K562 (cell line): ENCODE results near the gene PITPNM3. TPM values are rescaled to one million over a fixed set of nuclear protein-coding genes. Genes with fewer than 3 reads are reported as not detected.

ENCODE experiments used
- ATAC-seq: fragments of 200-7000 bp; cut with Tn5 transposase; 3 replicates; pipeline ENCODE4 v1.9.1; 2020; ENCODE audit warnings: moderate library complexity
- BruUV-seq: library from RNA; stranded (reverse); fragments of 400-500 nt; replicated peaks from 2 replicates; lab custom pipeline; 2021; lab: Mats Ljungman, UMichigan
- CTCF ChIA-PET: fragments of 300-600 bp; formaldehyde crosslinking; extraction: SDS; loops from one replicate; lab custom pipeline; 2021; ENCODE audit warnings: low intra/inter-chr PET ratio; lab: Yijun Ruan, JAX
- POLR2A ChIA-PET: fragments of 300-600, 350-650 bp; sonication (Branson Sonifier 250); formaldehyde crosslinking; extraction: SDS; loops from one replicate; lab custom pipeline; 2021; ENCODE audit warnings: antibody characterized with exemption, inconsistent platforms; lab: Yijun Ruan, JAX
- DNase-seq, 4 experiments: peaks; one replicate each; pipeline versions ENCODE4 v3.0.0 to v3.0.0-alpha.2; 2011 to 2018; ENCODE audit warnings: low spot score in 3 of 4, mixed read lengths in 3 of 4; ENCODE audit errors: extremely low read depth in 1 of 4
- FAIRE-seq: peaks from 2 replicates; lab custom pipeline; 2011; peaks lifted over from hg19 to GRCh38; lab: Jason Lieb, UNC
- H2AFZ ChIP-seq: 2 replicates; pipeline ENCODE4 v1.6.0; 2011; ENCODE audit warnings: low read depth, low read length, control low read depth, inconsistent platforms
- H3K27ac ChIP-seq: fragments of 200-600 bp; 3 replicates; pipeline ENCODE4 v1.8.0; 2011; ENCODE audit warnings: low read depth, mild to moderate bottlenecking, control low read depth, inconsistent platforms, low read length, moderate library complexity, mixed read lengths; ENCODE audit errors: extremely low read depth
- H3K27me3 ChIP-seq, 2 experiments: fragments of 300-600 bp in 1 of 2; 2 replicates in 1 of 2; 3 replicates in 1 of 2; pipeline versions ENCODE4 v1.6.0 to v1.8.0; 2011; ENCODE audit warnings: inconsistent platforms in 2 of 2, low read length in 2 of 2, mild to moderate bottlenecking in 1 of 2, mixed read lengths in 1 of 2, moderate library complexity in 1 of 2; ENCODE audit not compliant: control insufficient read depth in 2 of 2, insufficient read depth in 2 of 2
- H3K36me3 ChIP-seq: fragments of 300-600 bp; 3 replicates; pipeline ENCODE4 v1.8.0; 2011; ENCODE audit warnings: mild to moderate bottlenecking, low read length, inconsistent platforms; ENCODE audit not compliant: control insufficient read depth, insufficient read depth
- H3K4me1 ChIP-seq, 2 experiments: fragments of 200-600 bp in 1 of 2; replicated peaks in 1 of 2; 2 replicates in 1 of 2; 3 replicates in 1 of 2; pipeline versions ENCODE4 v1.5.1 to v1.8.0; 2011; ENCODE audit warnings: inconsistent platforms in 2 of 2, low read length in 2 of 2, mild to moderate bottlenecking in 1 of 2, mixed read lengths in 1 of 2, moderate library complexity in 1 of 2; ENCODE audit not compliant: control insufficient read depth in 2 of 2, insufficient read depth in 2 of 2
- H3K4me2 ChIP-seq: 2 replicates; pipeline ENCODE4 v1.6.1; 2011; ENCODE audit warnings: low read length, control low read depth, inconsistent platforms, mixed read lengths; ENCODE audit not compliant: insufficient read depth
- H3K4me3 ChIP-seq: fragments of 200-600 bp; sonication (generic), shearing (Covaris generic); 2 replicates; pipeline ENCODE4 v1.5.1; 2016; ENCODE audit warnings: control low read depth, inconsistent platforms
- H3K79me2 ChIP-seq: fragments of 200-600 bp; 3 replicates; pipeline ENCODE4 v1.8.0; 2011; ENCODE audit warnings: low read length, inconsistent platforms; ENCODE audit not compliant: control insufficient read depth, insufficient read depth
- H3K9ac ChIP-seq, 2 experiments: 2 replicates each; pipeline versions ENCODE4 v1.6.0 to v1.6.1; 2011; ENCODE audit warnings: low read depth in 2 of 2, low read length in 2 of 2, control low read depth in 1 of 2, inconsistent platforms in 1 of 2, mild to moderate bottlenecking in 1 of 2, mixed read lengths in 1 of 2; ENCODE audit not compliant: insufficient read depth in 1 of 2
- H3K9me1 ChIP-seq: one replicate; pipeline ENCODE4 v1.6.0; 2011; ENCODE audit warnings: inconsistent platforms, mild to moderate bottlenecking, low read length, moderate library complexity; ENCODE audit not compliant: control insufficient read depth, insufficient read depth
- H3K9me3 ChIP-seq: replicated peaks from 2 replicates; pipeline ENCODE4 v1.5.1; 2011; ENCODE audit warnings: low read depth, low read length, inconsistent platforms; ENCODE audit not compliant: control insufficient read depth, insufficient read depth
- H4K20me1 ChIP-seq: replicated peaks from 2 replicates; pipeline ENCODE4 v1.6.1; 2011; ENCODE audit warnings: low read length, inconsistent platforms, mixed read lengths; ENCODE audit not compliant: control insufficient read depth, insufficient read depth
- BRF1 ChIP-seq: IDR thresholded peaks from 3 replicates; pipeline ENCODE4 v1.6.1; 2011; ENCODE audit warnings: borderline replicate concordance, mild to moderate bottlenecking; ENCODE audit not compliant: insufficient read length; ENCODE audit errors: extremely low read depth
- POLR2AphosphoS5 ChIP-seq: IDR thresholded peaks from 2 replicates; pipeline ENCODE4 v1.6.1; 2011; ENCODE audit warnings: mild to moderate bottlenecking, low read depth, low read length, moderate library complexity; ENCODE audit not compliant: control insufficient read depth, insufficient read depth
- PRMT5 ChIP-seq: sonication (generic); formaldehyde crosslinking; IDR thresholded peaks from 2 replicates; pipeline ENCODE4 v1.5.0; 2020; ENCODE audit warnings: missing genetic modification reagents
- STAG1 ChIP-seq: sonication (generic); formaldehyde crosslinking; IDR thresholded peaks from 2 replicates; pipeline ENCODE4 v1.5.0; 2020; ENCODE audit warnings: missing genetic modification reagents, borderline replicate concordance
- YBX1 ChIP-seq: fragments of 450-650 bp; IDR thresholded peaks from 2 replicates; pipeline ENCODE4 v1.7.1; 2016; ENCODE audit warnings: mild to moderate bottlenecking
- in situ Hi-C: fragments of 300-500 bp; cut with MboI; formaldehyde crosslinking; loops from 4 replicates; pipeline ENCODE4 v1.15.0; 2018; ENCODE audit warnings: inconsistent platforms, mixed read lengths
- intact Hi-C: fragments of 100-400 bp; cut with micrococcal nuclease; formaldehyde crosslinking; loops from 2 replicates; pipeline ENCODE4 v1.14.2; 2022
- polyA plus RNA-seq, 8 experiments: library from polyadenylated mRNA; depleted of rRNA in 4 of 8; stranded (reverse) in 5 of 8; unstranded in 3 of 8; fragments of >200 nt; fragmentation: Nextera tagmentation in 2 of 8; fragmentation: Illumina TruSeq in 1 of 8; extraction: Ambion mirVana in 2 of 8; extraction: Trizol in 1 of 8; gene quantifications; 2 replicates each; pipeline versions ENCODE4 v1.2.1 to v1.2.3, GENCODE V29; 2011 to 2014; ENCODE audit warnings: inconsistent platforms in 1 of 8, missing spikeins in 1 of 8
- total RNA-seq, 7 experiments: library from RNA; depleted of rRNA in 6 of 7; stranded (reverse); fragments of >200 nt in 6 of 7; fragmentation: Illumina TruSeq in 2 of 7; extraction: Trizol in 2 of 7; gene quantifications; 2 replicates each; pipeline versions ENCODE4 v1.2.1 to v1.2.3, GENCODE V29; 2011 to 2021; ENCODE audit warnings: low replicate concordance in 1 of 7
- TF ChIP-seq, protein P1 (sequence below): fragments of 450-650 bp; formaldehyde crosslinking; IDR thresholded peaks from 2 replicates; pipeline ENCODE4 v1.4.0; 2022; ENCODE audit warnings: missing genetic modification characterization
- TF ChIP-seq, protein P2 (sequence below), 2 experiments: fragments of 450-650 bp; formaldehyde crosslinking in 1 of 2; IDR thresholded peaks; 2 replicates each; pipeline versions ENCODE4 v1.4.0 to v1.6.1; 2014 to 2020; ENCODE audit warnings: mild to moderate bottlenecking in 2 of 2, borderline replicate concordance in 1 of 2, low read depth in 1 of 2
- TF ChIP-seq, protein P3 (sequence below): IDR thresholded peaks from 2 replicates; pipeline ENCODE4 v1.6.1; 2014; ENCODE audit warnings: antibody characterized with exemption
- TF ChIP-seq, protein P4 (sequence below): fragments of 450-650 bp; IDR thresholded peaks from 2 replicates; pipeline ENCODE4 v1.6.1; 2016; ENCODE audit warnings: borderline replicate concordance

Gene PITPNM3
- total and polyA plus RNA-seq, 9 of the 15 experiments (the other 6 are each of a cell fraction or from before 2014, with no cell fraction given): 0.14 to 0.38 (median 0.22) TPM; not detected in 2

DNA sequence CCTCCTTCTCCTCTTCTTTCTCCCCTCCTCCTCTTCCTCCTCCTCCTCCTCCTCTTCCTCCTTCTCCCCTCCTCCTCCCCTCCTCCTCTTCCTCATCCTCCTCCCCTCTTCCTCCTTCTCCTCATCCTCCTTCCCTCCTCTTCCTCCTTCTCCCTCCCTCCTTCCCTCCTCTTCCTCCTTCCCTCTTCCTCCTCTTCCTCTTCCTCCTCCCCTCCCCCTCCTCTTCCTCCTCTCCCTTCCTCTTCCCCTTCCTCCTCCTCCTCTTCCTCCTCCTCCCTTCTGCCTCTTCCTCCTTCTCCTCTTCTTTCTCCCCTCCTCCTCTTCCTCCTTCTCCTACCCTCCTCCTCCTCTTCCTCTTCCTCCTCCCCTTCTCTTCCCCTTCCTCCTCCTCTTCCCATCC lies 5.1 kb upstream of the PITPNM3 start:
- ChIA-PET POLR2A (no interaction called here), CTCF (no interaction called here)
- Histone ChIP-seq H4K20me1 (no peaks in the 10 kb centered on the region), H3K4me2 (no peak overlapping the region), H3K36me3 (no peaks in the 10 kb centered on the region), H3K27me3 (peaks cover 0 to 6% of the 10 kb centered on the region in 2 experiments; a peak in 2 of 5 replicates), H3K4me3 (no peak overlapping the region), H3K27ac (no peak overlapping the region), H3K9ac (no peak overlapping the region), H2AFZ (no peak overlapping the region), H3K9me3 (no peaks in the 10 kb centered on the region), H3K9me1 (no peaks in the 10 kb centered on the region), H3K79me2 (no peaks in the 10 kb centered on the region), H3K4me1 (peaks cover 0 to 3% of the 10 kb centered on the region in 2 experiments; a peak in 2 of 5 replicates)
- in situ Hi-C loops (no loop called here), intact Hi-C loops (no loop called here)
- ATAC-seq (no peak), FAIRE-seq (no peak), DNase-seq (no peak)
- no TSS peak for BruUV-seq
- no peak for TF ChIP-seq PRMT5
- TF ChIP-seq, protein P1, sequence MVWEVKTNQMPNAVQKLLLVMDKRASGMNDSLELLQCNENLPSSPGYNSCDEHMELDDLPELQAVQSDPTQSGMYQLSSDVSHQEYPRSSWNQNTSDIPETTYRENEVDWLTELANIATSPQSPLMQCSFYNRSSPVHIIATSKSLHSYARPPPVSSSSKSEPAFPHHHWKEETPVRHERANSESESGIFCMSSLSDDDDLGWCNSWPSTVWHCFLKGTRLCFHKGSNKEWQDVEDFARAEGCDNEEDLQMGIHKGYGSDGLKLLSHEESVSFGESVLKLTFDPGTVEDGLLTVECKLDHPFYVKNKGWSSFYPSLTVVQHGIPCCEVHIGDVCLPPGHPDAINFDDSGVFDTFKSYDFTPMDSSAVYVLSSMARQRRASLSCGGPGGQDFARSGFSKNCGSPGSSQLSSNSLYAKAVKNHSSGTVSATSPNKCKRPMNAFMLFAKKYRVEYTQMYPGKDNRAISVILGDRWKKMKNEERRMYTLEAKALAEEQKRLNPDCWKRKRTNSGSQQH: no peak
- TF ChIP-seq YBX1: no peak
- TF ChIP-seq, protein P2, sequence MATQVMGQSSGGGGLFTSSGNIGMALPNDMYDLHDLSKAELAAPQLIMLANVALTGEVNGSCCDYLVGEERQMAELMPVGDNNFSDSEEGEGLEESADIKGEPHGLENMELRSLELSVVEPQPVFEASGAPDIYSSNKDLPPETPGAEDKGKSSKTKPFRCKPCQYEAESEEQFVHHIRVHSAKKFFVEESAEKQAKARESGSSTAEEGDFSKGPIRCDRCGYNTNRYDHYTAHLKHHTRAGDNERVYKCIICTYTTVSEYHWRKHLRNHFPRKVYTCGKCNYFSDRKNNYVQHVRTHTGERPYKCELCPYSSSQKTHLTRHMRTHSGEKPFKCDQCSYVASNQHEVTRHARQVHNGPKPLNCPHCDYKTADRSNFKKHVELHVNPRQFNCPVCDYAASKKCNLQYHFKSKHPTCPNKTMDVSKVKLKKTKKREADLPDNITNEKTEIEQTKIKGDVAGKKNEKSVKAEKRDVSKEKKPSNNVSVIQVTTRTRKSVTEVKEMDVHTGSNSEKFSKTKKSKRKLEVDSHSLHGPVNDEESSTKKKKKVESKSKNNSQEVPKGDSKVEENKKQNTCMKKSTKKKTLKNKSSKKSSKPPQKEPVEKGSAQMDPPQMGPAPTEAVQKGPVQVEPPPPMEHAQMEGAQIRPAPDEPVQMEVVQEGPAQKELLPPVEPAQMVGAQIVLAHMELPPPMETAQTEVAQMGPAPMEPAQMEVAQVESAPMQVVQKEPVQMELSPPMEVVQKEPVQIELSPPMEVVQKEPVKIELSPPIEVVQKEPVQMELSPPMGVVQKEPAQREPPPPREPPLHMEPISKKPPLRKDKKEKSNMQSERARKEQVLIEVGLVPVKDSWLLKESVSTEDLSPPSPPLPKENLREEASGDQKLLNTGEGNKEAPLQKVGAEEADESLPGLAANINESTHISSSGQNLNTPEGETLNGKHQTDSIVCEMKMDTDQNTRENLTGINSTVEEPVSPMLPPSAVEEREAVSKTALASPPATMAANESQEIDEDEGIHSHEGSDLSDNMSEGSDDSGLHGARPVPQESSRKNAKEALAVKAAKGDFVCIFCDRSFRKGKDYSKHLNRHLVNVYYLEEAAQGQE (IDR thresholded peaks at IDR 0.05; ENCODE audit: borderline replicate concordance): no peak
- TF ChIP-seq, protein P2 (CRISPR knock-in tag; IDR thresholded peaks at IDR 0.05; ENCODE audit: low read depth): no peak
- TF ChIP-seq, protein P3, sequence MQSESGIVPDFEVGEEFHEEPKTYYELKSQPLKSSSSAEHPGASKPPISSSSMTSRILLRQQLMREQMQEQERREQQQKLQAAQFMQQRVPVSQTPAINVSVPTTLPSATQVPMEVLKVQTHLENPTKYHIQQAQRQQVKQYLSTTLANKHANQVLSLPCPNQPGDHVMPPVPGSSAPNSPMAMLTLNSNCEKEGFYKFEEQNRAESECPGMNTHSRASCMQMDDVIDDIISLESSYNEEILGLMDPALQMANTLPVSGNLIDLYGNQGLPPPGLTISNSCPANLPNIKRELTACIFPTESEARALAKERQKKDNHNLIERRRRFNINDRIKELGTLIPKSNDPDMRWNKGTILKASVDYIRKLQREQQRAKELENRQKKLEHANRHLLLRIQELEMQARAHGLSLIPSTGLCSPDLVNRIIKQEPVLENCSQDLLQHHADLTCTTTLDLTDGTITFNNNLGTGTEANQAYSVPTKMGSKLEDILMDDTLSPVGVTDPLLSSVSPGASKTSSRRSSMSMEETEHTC: no peak
- TF ChIP-seq, protein P4, sequence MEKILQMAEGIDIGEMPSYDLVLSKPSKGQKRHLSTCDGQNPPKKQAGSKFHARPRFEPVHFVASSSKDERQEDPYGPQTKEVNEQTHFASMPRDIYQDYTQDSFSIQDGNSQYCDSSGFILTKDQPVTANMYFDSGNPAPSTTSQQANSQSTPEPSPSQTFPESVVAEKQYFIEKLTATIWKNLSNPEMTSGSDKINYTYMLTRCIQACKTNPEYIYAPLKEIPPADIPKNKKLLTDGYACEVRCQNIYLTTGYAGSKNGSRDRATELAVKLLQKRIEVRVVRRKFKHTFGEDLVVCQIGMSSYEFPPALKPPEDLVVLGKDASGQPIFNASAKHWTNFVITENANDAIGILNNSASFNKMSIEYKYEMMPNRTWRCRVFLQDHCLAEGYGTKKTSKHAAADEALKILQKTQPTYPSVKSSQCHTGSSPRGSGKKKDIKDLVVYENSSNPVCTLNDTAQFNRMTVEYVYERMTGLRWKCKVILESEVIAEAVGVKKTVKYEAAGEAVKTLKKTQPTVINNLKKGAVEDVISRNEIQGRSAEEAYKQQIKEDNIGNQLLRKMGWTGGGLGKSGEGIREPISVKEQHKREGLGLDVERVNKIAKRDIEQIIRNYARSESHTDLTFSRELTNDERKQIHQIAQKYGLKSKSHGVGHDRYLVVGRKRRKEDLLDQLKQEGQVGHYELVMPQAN: no peak
- TF ChIP-seq STAG1 (CRISPR knock-in tag): no peak
- no peak for TF ChIP-seq BRF1
- TF ChIP-seq POLR2AphosphoS5: no peak
